ENCODE data around the gene ARFGAP2.

ARFGAP2 gene

GRCh38 chr11:47176328-47177228 lies at the start of gene ARFGAP2:
Gene ARFGAP2, minus strand, starts transcription at chr11:47176879. Its CDS starts 26 bp downstream, at chr11:47176853.
- TF ChIP-seq CTCF (IDR thresholded peaks at IDR 0.05; ENCODE audit: extremely low read depth, missing control alignments), result no peak
- DNase-seq (ENCODE audit: low spot score), result peak; percentile 100

- DNase-seq (ENCODE audit: low spot score), result no peak
- TF ChIP-seq CTCF (IDR thresholded peaks at IDR 0.05; ENCODE audit: extremely low read depth, missing control alignments), result no peak
Observed at GRCh38 chr11:47225552-47226400, 49.1 kb upstream of the ARFGAP2 start.

GRCh38 chr11:47222696-47223095 lies 46.0 kb upstream of the ARFGAP2 start:
- DNase-seq (ENCODE audit: low spot score), result no peak
- no peak for TF ChIP-seq CTCF (IDR thresholded peaks at IDR 0.05; ENCODE audit: extremely low read depth, missing control alignments)

GRCh38 chr11:47220401-47220821 lies 43.7 kb upstream of the ARFGAP2 start:
- no peak for DNase-seq (ENCODE audit: low spot score)
- no peak for TF ChIP-seq CTCF (IDR thresholded peaks at IDR 0.05; ENCODE audit: extremely low read depth, missing control alignments)

- peak; percentile 63 for DNase-seq (ENCODE audit: low spot score)
- no peak for TF ChIP-seq CTCF (IDR thresholded peaks at IDR 0.05; ENCODE audit: extremely low read depth, missing control alignments)
Observed at GRCh38 chr11:47216121-47216798, 39.6 kb upstream of the ARFGAP2 start.

- TF ChIP-seq CTCF (IDR thresholded peaks at IDR 0.05; ENCODE audit: extremely low read depth, missing control alignments), result no peak
- no peak for DNase-seq (ENCODE audit: low spot score)
Observed at GRCh38 chr11:47215366-47215910, 38.8 kb upstream of the ARFGAP2 start.
